ENCODE measurements around the gene IGLL1. TPM values are rescaled to one million over a fixed set of nuclear protein-coding genes. Genes with fewer than 3 reads are reported as not detected.

IGLL1 gene
- total RNA-seq, 1 donor from 2014 or later = not detected

- DNase-seq (ENCODE audit: low spot score) = peak; percentile 74
- intact Hi-C loops (cut with DNase I) = no loop called here
These were observed 45.8 kb downstream of the IGLL1 start for GRCh38 chr22:23534201-23534850.

- DNase-seq (ENCODE audit: low spot score) = no peak
- intact Hi-C loops (cut with DNase I) = no loop called here
These were observed 46.3 kb downstream of the IGLL1 start for GRCh38 chr22:23533771-23534191.

- no peak for DNase-seq (ENCODE audit: low spot score)
- intact Hi-C loops (cut with DNase I) = no loop called here
These were observed 46.7 kb downstream of the IGLL1 start for GRCh38 chr22:23533328-23533762.

- DNase-seq (ENCODE audit: low spot score) = peak; percentile 63
- intact Hi-C loops (cut with DNase I) = no loop called here
These were observed 47.4 kb downstream of the IGLL1 start for GRCh38 chr22:23532731-23533130.

- intact Hi-C loops (cut with DNase I) = no loop called here
- no peak for DNase-seq (ENCODE audit: low spot score)
These were observed 48.0 kb downstream of the IGLL1 start for GRCh38 chr22:23531966-23532705.

- DNase-seq (ENCODE audit: low spot score) = peak; percentile 62
- intact Hi-C loops (cut with DNase I) = no loop called here
These were observed 48.7 kb downstream of the IGLL1 start for GRCh38 chr22:23531283-23531956.

- peak; percentile 67 for DNase-seq (ENCODE audit: low spot score)
These were observed 49.3 kb downstream of the IGLL1 start for GRCh38 chr22:23530766-23531282.

GRCh38 chr22:23530106-23530505 lies 50.0 kb downstream of the IGLL1 start:
- intact Hi-C loops (cut with DNase I) = no loop called here
- DNase-seq (ENCODE audit: low spot score) = peak; percentile 51

More at GRCh38 chr22:23530766-23531282, 49.3 kb downstream of the IGLL1 start:
- intact Hi-C loops (cut with DNase I) = no loop called here

GRCh38 chr22:23529166-23530103 lies 50.7 kb downstream of the IGLL1 start:
- DNase-seq (ENCODE audit: low spot score) = peak; percentile 56
- intact Hi-C loops (cut with DNase I) = no loop called here

- DNase-seq (ENCODE audit: low spot score) = no peak
These were observed 51.9 kb downstream of the IGLL1 start for GRCh38 chr22:23527971-23528740.

GRCh38 chr22:23526596-23527316 lies 53.3 kb downstream of the IGLL1 start:
- peak; percentile 68 for DNase-seq (ENCODE audit: low spot score)
- intact Hi-C loops (cut with DNase I) = no loop called here

More at GRCh38 chr22:23527971-23528740, 51.9 kb downstream of the IGLL1 start:
- intact Hi-C loops (cut with DNase I) = no loop called here

GRCh38 chr22:23525510-23525909 lies 54.6 kb downstream of the IGLL1 start:
- peak; percentile 47 for DNase-seq (ENCODE audit: low spot score)

GRCh38 chr22:23524226-23524625 lies 55.9 kb downstream of the IGLL1 start:
- intact Hi-C loops (cut with DNase I) = no loop called here
- DNase-seq (ENCODE audit: low spot score) = peak; percentile 67

More at GRCh38 chr22:23525510-23525909, 54.6 kb downstream of the IGLL1 start:
- intact Hi-C loops (cut with DNase I) = no loop called here

- intact Hi-C loops (cut with DNase I) = no loop called here
These were observed 56.4 kb downstream of the IGLL1 start for GRCh38 chr22:23523713-23524112.

More at GRCh38 chr22:23523713-23524112, 56.4 kb downstream of the IGLL1 start:
- DNase-seq (ENCODE audit: low spot score) = no peak
